ENCODE measurements around the gene LRRC75B.

LRRC75B gene

DNA sequence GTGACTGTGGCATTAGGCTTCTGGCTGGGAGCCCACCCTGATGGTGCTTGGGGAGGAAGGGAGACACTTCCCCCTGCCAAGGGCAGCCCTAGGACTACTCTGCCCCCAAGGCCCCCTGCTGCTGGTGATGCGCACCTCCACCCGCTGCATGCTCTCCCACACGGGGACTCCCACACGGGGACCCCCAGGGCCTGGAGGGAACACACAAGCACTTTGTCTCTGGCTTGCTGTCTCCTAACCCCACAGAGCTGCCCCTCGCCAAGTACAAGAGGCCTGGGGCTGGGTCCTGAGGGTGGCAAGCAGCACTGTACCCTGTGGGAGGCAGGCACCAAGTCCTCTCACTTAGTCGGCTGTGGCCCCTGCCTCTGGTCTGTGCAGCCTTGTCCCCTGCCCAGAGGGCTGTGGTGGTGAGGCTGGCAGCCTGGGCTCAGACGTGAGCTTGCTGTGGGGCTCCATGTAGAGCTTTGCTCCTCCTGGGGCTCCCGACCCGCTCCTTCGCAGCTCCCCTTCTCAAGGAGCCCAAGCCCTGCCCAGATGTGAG lies 7.9 kb downstream of the LRRC75B start:
- no peak for DNase-seq

GRCh38 chr22:24584166-24584790 lies 8.6 kb downstream of the LRRC75B start:
- DNase-seq, result no peak

DNA sequence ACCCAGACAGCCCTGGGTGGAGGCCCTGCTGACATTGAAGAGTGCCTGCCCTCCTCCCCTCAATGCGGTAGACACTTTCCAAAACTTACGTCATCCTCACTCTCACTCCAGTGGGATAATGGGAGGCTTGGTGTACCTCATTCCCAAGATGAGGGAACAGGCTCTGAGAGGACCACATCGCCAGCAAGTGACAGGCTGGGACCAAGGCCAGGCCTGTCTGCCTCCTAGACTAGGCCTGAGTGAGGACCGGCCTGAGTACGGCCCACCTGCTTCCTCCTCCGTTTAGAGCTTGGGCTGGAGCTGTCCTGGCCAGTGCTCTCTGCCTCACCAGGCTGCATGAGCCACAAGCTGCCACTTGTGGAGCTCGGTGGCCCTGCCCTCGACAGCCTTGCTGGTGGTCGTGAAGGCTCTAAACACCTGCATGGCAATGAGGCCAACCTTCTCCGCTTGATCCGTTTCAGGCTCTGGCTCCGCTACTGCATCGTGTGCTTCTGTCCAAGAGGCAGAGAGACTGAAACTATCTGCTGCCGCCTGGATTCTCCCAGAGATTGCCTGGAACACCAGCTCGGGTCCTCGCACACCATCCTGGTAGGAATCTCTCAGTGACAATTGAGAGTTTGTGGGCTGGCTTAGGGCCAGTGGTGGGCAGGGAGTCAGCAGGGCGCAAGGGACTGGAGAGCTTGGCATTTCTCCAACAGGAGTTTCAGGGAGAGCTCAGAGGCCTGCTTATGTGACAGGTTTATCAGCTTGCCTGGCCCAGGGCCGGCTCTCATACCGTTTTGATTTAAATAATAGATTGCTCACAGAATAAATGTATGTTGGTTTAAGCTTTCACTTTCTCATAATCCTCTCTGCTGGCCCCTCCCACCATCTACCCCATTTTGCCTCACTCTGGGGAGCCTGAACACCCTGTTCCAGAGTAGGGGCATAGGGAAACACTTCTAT lies 9.4 kb downstream of the LRRC75B start:
- no peak for DNase-seq

DNA sequence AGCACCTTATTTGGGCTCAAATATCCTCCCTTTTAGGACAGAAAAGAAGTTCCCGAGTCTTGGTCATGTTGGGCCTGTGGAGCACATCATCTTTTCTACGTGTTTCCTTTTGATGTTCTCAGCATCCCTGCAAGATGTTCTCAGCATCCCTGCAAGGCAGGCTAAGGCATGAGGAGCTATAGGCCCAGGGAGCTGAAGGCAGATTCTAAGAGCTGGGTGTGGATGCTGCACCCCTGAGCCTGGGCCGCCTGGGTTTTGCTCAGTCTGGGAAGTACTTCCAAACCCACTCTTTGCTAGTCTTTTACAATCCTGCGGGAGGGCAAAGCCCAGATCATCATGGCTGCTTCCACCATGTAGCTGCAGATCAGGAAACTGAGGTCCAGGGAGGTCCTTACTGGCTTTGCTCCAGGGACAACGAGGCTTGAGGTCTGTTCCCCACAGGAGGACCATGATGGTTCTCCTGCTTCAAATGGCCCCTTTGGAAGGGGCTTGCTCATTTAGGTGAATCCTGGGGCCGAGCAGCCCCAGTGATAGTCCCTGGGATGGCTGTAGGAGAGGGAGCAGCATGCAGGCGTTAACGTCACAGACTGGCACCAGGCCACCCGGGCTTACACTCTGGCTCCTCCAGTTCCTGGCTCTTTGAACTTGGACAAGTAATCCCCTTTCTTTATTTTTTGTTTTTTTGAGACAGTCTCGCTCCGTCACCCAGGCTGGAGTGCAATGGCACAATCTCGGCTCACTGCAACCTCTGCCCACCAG lies 10.6 kb downstream of the LRRC75B start:
- DNase-seq, result no peak

DNA sequence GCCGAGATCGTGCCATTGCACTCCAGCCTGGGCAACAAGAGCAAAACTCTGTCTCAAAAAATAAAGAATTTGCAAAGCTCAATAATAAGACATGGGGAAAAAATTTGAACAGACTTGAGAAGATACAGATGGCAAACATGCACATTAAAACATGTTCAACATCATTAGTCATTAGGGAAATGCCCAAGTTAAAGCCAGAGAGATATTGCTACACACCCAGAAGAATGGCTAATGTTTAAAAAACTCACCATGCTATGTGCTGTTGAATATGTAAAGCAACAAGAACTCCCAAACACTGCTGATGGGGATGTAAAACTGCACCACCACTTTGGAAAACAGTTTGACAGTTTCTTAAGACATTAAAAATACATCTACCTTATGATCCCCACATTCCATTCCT lies 12.6 kb downstream of the LRRC75B start:
- no peak for DNase-seq

DNA sequence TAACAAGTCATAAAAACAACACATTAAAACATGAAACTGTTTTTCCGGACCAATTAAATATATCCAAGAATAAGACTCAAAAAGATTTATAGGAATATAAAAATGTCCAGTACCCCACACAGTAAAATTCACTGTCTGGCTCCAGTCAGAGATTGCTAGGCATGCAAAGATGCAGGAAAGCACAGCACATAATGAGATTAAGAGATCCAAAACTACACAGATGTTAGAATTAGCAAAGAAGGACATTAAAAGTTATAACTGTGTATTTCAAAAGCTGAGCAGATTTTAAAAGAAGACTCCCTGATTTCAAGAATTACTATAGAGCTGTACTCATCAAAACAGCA lies 13.6 kb downstream of the LRRC75B start:
- no peak for DNase-seq

DNA sequence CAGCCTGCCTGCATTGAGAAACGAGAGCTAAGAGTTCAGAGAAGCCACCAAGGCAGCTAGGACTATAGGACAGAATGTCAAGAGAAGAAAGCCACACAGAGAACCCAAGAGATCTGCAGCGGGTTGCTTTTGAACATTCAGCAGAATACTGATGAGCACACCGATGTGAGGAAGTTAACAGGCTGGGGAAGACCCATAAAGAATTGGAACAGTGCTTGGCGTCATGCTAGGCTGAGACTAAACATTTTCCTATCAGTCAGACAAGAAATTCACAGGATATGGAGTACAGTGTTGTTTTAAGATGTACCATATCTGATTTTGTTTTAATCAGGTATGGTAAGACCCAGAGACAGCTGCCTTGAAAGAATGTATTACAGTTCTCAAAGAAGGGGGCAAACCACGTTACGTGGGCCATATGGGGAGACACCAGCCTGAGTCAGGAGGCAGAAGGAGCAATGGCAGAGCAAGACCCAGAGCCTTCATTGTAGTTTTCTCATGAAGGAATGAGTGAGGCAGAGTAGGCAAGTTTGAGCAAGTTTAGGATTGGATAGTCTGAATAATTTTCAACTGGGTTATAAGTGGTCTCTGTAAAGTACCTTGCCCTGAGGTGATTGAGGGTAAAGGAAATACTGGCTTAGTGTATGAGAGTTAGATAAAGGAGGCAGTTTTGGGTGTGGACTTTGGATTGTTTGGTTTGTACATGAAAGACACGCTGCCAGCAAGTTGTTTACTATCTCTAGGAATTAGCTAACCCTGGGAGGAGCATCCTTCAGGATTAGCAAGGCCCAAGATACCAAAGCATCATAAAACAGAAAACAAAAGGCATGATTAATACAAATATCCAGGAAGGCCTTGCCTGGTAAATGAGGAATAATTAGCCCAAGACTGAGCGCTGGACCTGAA lies 14.3 kb downstream of the LRRC75B start:
- DNase-seq, result no peak

- no peak for DNase-seq
Measured at GRCh38 chr22:24576778-24577177, 16.1 kb downstream of the LRRC75B start.

DNA sequence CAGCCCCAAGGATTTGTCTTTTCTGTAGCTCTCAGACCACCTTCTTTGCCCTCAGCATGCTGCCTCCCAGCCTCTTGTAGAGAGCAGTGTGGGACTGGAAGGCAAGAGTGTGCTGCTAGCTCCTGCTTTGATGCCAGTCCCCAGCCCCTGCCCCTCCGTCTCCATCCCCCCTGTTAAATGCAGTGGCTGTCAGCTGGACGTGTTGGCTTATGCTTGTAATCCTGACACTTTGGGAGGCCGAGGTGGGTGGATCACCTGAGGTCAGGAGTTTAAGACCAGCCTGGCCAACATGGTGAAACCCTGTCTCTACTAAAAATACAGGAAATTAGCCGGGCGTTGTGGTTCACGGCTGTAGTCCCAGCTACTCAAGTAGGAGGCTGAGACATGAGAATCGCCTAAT lies 21.6 kb downstream of the LRRC75B start:
- no peak for DNase-seq

DNA sequence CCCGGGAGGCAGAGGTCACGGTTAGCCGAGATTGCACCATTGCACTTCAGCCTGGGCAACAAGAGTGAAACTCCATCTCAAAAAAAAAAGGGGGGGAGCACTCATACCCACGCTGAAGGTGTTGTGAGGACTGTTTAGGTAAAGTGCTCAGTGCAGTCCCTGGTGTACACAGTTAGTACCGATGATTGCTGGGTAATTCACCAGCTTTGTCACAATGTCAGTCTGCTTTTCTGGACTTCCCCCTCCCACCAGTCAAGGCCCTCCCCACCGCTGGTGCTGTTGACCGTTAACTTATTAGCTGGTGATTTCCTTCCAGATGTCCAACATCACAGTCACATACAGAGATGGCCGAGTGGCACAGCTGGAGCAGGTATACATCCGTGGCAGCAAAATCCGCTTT lies 25.2 kb downstream of the LRRC75B start:
- no peak for DNase-seq

GRCh38 chr22:24566899-24567511 lies 25.9 kb downstream of the LRRC75B start:
- no peak for DNase-seq

GRCh38 chr22:24565077-24565476 lies 27.8 kb downstream of the LRRC75B start:
- no peak for DNase-seq

- no peak for DNase-seq
Measured at GRCh38 chr22:24564376-24565058, 28.4 kb downstream of the LRRC75B start.

- no peak for DNase-seq
Measured at GRCh38 chr22:24563246-24563645, 29.6 kb downstream of the LRRC75B start.

GRCh38 chr22:24559471-24559870 lies 33.4 kb downstream of the LRRC75B start:
- no peak for DNase-seq

GRCh38 chr22:24555165-24556039 lies 37.5 kb downstream of the LRRC75B start, which contains the start of gene SNRPD3:
Gene SNRPD3, plus strand, starts transcription at chr22:24555999. Its CDS starts 1,676 bp downstream, at chr22:24557675.
- DNase-seq, result peak; percentile 97 to 100 (median 99)

- DNase-seq, result peak in 3 of 6 experiments; percentile 15 to 35 (median 31)
Measured at GRCh38 chr22:24554313-24555164, 38.3 kb downstream of the LRRC75B start, which contains the start of gene GUCD1. Gene GUCD1, minus strand, starts transcription at chr22:24555138. Its CDS starts 147 bp downstream, at chr22:24554991.

DNA sequence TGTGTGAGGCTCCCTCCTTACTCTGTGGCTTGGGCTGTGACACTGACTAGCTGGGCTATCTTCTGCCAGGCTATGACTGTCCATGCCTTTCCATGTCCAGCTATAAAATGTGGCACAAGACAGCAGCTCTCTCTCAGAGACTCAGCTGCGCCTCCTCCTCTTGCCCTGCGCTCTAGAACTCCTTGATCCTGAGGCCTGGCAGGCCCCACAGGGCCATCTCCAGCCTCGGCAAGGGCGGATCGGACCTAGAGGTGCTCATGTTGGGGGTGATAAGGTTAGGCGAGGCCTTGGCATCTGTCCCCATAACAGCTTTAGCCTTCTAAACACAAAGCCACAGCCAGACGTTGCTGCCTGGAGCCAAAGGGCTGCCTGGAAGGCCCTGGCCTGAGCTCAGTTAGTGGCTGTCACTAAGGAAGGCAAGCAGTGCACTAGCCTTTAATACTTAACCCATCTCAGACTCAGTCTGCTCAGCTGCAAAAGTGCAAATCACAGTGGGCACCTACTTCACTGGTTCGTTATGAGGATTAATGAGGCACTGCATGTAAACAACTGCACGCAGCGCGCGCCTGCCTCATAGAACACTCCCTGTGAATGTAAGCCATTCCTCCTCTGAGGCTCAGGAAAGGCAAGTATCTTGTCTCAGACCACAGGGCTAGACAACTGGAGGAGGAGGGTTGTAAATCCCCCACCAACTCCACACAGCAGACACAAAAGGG lies 39.1 kb downstream of the LRRC75B start:
- DNase-seq, result peak in 1 of 6 experiments; percentile 26

All from stimulated activated naive CD4-positive, alpha-beta T cell (primary cell).